ENCODE measurements around the gene SMYD3. TPM values are rescaled to one million over a fixed set of nuclear protein-coding genes. Genes with fewer than 3 reads are reported as not detected.

Gene SMYD3
- total RNA-seq, 2 donors from 2014 or later = 8.8 to 19.0 TPM

- no peak for DNase-seq (ENCODE audit: low spot score)
These were observed 795.8 kb downstream of the SMYD3 start for GRCh38 chr1:245710961-245711903.

DNA sequence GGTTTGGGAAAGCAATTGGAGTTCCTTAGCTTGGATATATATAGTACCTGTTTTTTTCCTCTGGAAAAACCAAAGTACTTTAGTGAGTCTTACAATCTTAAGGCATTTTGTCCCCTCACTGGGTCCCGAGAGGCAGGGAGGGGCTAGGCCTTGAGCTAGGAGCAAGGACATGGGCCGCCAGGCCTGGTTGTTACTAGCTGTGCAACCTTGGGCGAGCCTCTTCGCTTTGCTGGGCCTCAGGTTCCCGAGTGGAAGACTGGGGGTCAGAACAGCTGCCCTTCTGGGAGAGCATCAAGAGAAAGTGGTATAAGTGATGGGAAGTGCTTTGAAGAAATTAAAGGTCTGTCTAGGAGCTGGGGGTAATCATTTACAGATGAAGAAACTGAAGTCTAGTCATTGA, 799.1 kb downstream of the SMYD3 start:
- TF ChIP-seq, protein P1, sequence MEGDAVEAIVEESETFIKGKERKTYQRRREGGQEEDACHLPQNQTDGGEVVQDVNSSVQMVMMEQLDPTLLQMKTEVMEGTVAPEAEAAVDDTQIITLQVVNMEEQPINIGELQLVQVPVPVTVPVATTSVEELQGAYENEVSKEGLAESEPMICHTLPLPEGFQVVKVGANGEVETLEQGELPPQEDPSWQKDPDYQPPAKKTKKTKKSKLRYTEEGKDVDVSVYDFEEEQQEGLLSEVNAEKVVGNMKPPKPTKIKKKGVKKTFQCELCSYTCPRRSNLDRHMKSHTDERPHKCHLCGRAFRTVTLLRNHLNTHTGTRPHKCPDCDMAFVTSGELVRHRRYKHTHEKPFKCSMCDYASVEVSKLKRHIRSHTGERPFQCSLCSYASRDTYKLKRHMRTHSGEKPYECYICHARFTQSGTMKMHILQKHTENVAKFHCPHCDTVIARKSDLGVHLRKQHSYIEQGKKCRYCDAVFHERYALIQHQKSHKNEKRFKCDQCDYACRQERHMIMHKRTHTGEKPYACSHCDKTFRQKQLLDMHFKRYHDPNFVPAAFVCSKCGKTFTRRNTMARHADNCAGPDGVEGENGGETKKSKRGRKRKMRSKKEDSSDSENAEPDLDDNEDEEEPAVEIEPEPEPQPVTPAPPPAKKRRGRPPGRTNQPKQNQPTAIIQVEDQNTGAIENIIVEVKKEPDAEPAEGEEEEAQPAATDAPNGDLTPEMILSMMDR (IDR thresholded peaks at IDR 0.05) = no peak
- ATAC-seq (ENCODE audit: insufficient number of reproducible peaks, low FRiP score, low read depth) = no peak

More at GRCh38 chr1:245710961-245711903, 795.8 kb downstream of the SMYD3 start:
- Histone ChIP-seq H3K4me3 (no peak overlapping the region), H3K4me1 (ENCODE audit: control insufficient read depth in 1 of 2, low read depth in 2 of 2) (no peaks in the 10 kb centered on the region), H3K36me3 (no peaks in the 10 kb centered on the region), H3K27me3 (replicated peaks; ENCODE audit: insufficient read depth) (no peaks in the 10 kb centered on the region), H3K27ac (no peak overlapping the region), H3K9me3 (no peaks in the 10 kb centered on the region)
- no peak for ATAC-seq (ENCODE audit: insufficient number of reproducible peaks, low FRiP score, low read depth)
- TF ChIP-seq, protein P1 (IDR thresholded peaks at IDR 0.05) = no peak

DNA sequence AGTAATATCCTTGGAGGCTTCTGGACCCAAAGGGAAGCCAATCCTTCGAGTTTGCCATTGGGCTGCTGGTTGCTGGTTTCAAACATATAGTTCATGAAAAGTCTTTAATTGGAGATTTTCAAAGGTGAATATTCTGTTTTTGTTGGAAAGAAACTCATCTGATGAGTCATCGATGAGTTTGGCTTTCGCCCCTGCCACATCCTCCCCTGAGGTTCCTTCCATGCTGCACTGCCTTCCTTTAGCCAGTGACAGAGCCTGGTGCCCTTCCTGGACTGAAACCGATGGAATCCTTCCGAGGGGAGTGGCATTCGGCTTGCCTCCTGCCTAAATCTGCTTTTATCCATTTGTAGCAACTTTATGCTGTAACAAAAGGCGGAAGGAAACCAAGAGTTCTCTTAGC, 802.3 kb downstream of the SMYD3 start:
- ATAC-seq (ENCODE audit: insufficient number of reproducible peaks, low FRiP score, low read depth) = no peak
- no peaks in the 10 kb centered on the region for H3K36me3 ChIP-seq
- H3K27me3 ChIP-seq (replicated peaks; ENCODE audit: insufficient read depth) = no peaks in the 10 kb centered on the region
- no peak for DNase-seq (ENCODE audit: low spot score)
- TF ChIP-seq, protein P1 (IDR thresholded peaks at IDR 0.05) = no peak
- no peaks in the 10 kb centered on the region for H3K4me1 ChIP-seq (ENCODE audit: control insufficient read depth in 1 of 2, low read depth in 2 of 2)
- no peaks in the 10 kb centered on the region for H3K9me3 ChIP-seq
- no peak overlapping the region for H3K4me3 ChIP-seq
- H3K27ac ChIP-seq = no peak overlapping the region

More for the DNA sequence above, 799.1 kb downstream of the SMYD3 start:
- H3K36me3 ChIP-seq = no peaks in the 10 kb centered on the region
- DNase-seq (ENCODE audit: low spot score) = no peak
- no peaks in the 10 kb centered on the region for H3K27me3 ChIP-seq (replicated peaks; ENCODE audit: insufficient read depth)
- no peak overlapping the region for H3K4me3 ChIP-seq
- H3K27ac ChIP-seq = no peak overlapping the region
- no peaks in the 10 kb centered on the region for H3K9me3 ChIP-seq
- H3K4me1 ChIP-seq (ENCODE audit: control insufficient read depth in 1 of 2, low read depth in 2 of 2) = no peaks in the 10 kb centered on the region

DNA sequence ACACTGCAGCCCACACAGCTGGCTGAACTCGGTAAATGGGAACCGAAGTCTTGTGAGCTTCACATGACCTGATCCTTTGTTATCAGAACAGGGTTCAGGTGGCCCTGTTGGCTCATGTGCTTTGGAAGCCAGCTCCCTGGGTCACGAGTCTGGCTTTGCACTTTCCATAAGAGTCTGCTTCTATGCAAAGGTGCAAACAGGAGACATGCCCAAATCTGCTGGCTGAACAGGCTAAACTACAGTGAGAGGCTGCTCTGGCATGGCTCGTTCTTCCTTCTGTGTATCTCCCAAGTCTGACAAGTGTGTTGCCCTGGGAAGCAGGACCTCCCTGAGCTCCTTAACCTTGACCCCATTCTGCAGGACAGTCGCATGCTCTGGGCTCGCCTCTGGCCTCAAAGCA, 802.7 kb downstream of the SMYD3 start:
- no peak for DNase-seq (ENCODE audit: low spot score)
- Histone ChIP-seq H3K27me3 (replicated peaks; ENCODE audit: insufficient read depth) (no peaks in the 10 kb centered on the region), H3K27ac (no peak overlapping the region), H3K9me3 (no peaks in the 10 kb centered on the region), H3K4me3 (no peak overlapping the region), H3K36me3 (no peaks in the 10 kb centered on the region), H3K4me1 (ENCODE audit: control insufficient read depth in 1 of 2, low read depth in 2 of 2) (no peaks in the 10 kb centered on the region)
- ATAC-seq (ENCODE audit: insufficient number of reproducible peaks, low FRiP score, low read depth) = no peak
- TF ChIP-seq, protein P1 (IDR thresholded peaks at IDR 0.05) = no peak

- no peak for DNase-seq (ENCODE audit: low spot score)
- no peak for ATAC-seq (ENCODE audit: insufficient number of reproducible peaks, low FRiP score, low read depth)
- Histone ChIP-seq H3K27me3 (replicated peaks; ENCODE audit: insufficient read depth) (no peaks in the 10 kb centered on the region), H3K4me1 (ENCODE audit: control insufficient read depth in 1 of 2, low read depth in 2 of 2) (no peaks in the 10 kb centered on the region), H3K4me3 (no peak overlapping the region), H3K27ac (no peak overlapping the region), H3K36me3 (no peaks in the 10 kb centered on the region), H3K9me3 (no peaks in the 10 kb centered on the region)
- TF ChIP-seq, protein P1 (IDR thresholded peaks at IDR 0.05) = no peak
These were observed 804.7 kb downstream of the SMYD3 start for GRCh38 chr1:245702346-245702745.
